OCI-LY1 (cell line): ENCODE measurements around the gene ATP8A2.

Source experiments
- H2AFZ ChIP-seq: fragments of 200-600 bp; sonication (generic), shearing (Covaris generic); 2 replicates; pipeline ENCODE4 v1.6.0; 2014; ENCODE audit warnings: antibody characterized with exemption, mild to moderate bottlenecking, low read length
- H3F3A ChIP-seq: fragments of 200-600 bp; sonication (generic), shearing (Covaris generic); 2 replicates; pipeline ENCODE4 v1.6.0; 2014; ENCODE audit warnings: mild to moderate bottlenecking, antibody characterized with exemption, low read length, moderate library complexity; ENCODE audit not compliant: insufficient read depth
- H3K27ac ChIP-seq: fragments of 200-600 bp; sonication (generic); 2 replicates; pipeline ENCODE4 v1.5.1; 2014; ENCODE audit warnings: low read length, mixed run types, mild to moderate bottlenecking, low read depth; ENCODE audit not compliant: poor library complexity, severe bottlenecking
- H3K27me3 ChIP-seq: fragments of 200-600 bp; sonication (generic); 2 replicates; pipeline ENCODE4 v1.6.0; 2014; ENCODE audit warnings: antibody characterized with exemption, mild to moderate bottlenecking, low read length, moderate library complexity; ENCODE audit not compliant: insufficient read depth
- H3K36me3 ChIP-seq: fragments of 200-600 bp; sonication (generic); 2 replicates; pipeline ENCODE4 v1.6.1; 2014; ENCODE audit warnings: mild to moderate bottlenecking, antibody characterized with exemption, low read length, moderate library complexity, mixed read lengths; ENCODE audit not compliant: insufficient read depth
- H3K4me1 ChIP-seq: fragments of 200-600 bp; sonication (generic); 2 replicates; pipeline ENCODE4 v1.5.1; 2014; ENCODE audit warnings: mild to moderate bottlenecking, low read length, moderate library complexity; ENCODE audit not compliant: insufficient read depth, severe bottlenecking
- H3K4me2 ChIP-seq: fragments of 200-600 bp; sonication (generic), shearing (Covaris generic); 2 replicates; pipeline ENCODE4 v1.6.1; 2014; ENCODE audit warnings: low read length
- H3K4me3 ChIP-seq: fragments of 200-600 bp; sonication (generic); 2 replicates; pipeline ENCODE4 v1.5.1; 2014; ENCODE audit warnings: low read length, low read depth, mild to moderate bottlenecking, mixed read lengths; ENCODE audit not compliant: poor library complexity, severe bottlenecking
- H3K79me2 ChIP-seq: fragments of 200-600 bp; shearing (Covaris generic); 2 replicates; pipeline ENCODE4 v1.6.1; 2016; ENCODE audit warnings: mixed run types, low read length, mixed read lengths; ENCODE audit not compliant: insufficient read depth
- H3K9ac ChIP-seq: fragments of 200-600 bp; sonication (generic), shearing (Covaris generic); 2 replicates; pipeline ENCODE4 v1.6.1; 2014; ENCODE audit warnings: mild to moderate bottlenecking, low read length, mixed read lengths
- H3K9me2 ChIP-seq: fragments of 200-600 bp; sonication (generic), shearing (Covaris generic); 2 replicates; pipeline ENCODE4 v1.6.1; 2014; ENCODE audit warnings: low read depth, mild to moderate bottlenecking, low read length, mixed read lengths
- H3K9me3 ChIP-seq: fragments of 200-600 bp; shearing (Covaris generic); 2 replicates; pipeline ENCODE4 v1.6.1; 2014; ENCODE audit warnings: low read length, mixed read lengths
- H4K20me1 ChIP-seq: fragments of 200-600 bp; sonication (generic), shearing (Covaris generic); 2 replicates; pipeline ENCODE4 v1.6.0; 2016; ENCODE audit warnings: mild to moderate bottlenecking, low read length; ENCODE audit not compliant: insufficient read depth
- CTCF ChIP-seq: fragments of 200-600 bp; sonication (generic), shearing (Covaris generic); IDR thresholded peaks from 2 replicates; pipeline ENCODE4 v1.5.1; 2017; ENCODE audit warnings: mild to moderate bottlenecking, antibody characterized with exemption, low read length, moderate library complexity, mixed read lengths
- EZH2 ChIP-seq: fragments of 200-600 bp; sonication (generic), shearing (Covaris generic); IDR thresholded peaks from 2 replicates; pipeline ENCODE4 v1.8.0; 2017; ENCODE audit warnings: borderline replicate concordance, mixed run types, mild to moderate bottlenecking, antibody characterized with exemption, low read length, moderate library complexity, mixed read lengths

ATP8A2 gene

DNA sequence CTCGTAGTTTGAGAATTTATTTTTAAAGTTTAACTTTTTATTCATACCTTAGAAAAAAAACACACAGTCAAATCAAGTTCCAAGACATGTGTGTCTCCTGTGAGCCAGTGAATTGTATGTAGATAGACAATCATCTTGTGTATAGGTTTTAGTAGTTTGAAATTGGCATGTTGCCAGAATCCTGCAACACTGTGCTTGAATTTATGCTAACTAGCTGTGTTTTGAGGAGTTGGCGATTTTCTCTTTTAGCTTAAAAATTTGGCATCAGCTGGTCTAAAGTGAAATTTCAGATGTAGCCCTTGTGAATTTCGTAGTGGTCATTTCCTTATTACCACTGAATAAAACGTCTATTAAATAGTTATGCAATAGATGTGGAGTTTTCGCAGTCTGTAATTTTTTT, 213.2 kb downstream of the ATP8A2 start:
- Histone ChIP-seq H3K27ac (no peak overlapping the region), H3K4me1 (no peaks in the 10 kb centered on the region), H2AFZ (no peak overlapping the region), H3F3A (no peaks in the 10 kb centered on the region), H3K9me3 (no peaks in the 10 kb centered on the region), H3K79me2 (no peaks in the 10 kb centered on the region), H3K4me2 (no peak overlapping the region), H3K9me2 (no peaks in the 10 kb centered on the region), H3K9ac (no peak overlapping the region), H4K20me1 (no peaks in the 10 kb centered on the region), H3K4me3 (no peak overlapping the region), H3K36me3 (no peaks in the 10 kb centered on the region), H3K27me3 (no peaks in the 10 kb centered on the region)
- no peak for TF ChIP-seq EZH2
- TF ChIP-seq CTCF = no peak

- Histone ChIP-seq H3K9me2 (no peaks in the 10 kb centered on the region), H3K9me3 (no peaks in the 10 kb centered on the region), H2AFZ (no peak overlapping the region), H3K9ac (no peak overlapping the region), H3K4me3 (no peak overlapping the region), H3K27ac (no peak overlapping the region), H3K4me1 (no peaks in the 10 kb centered on the region), H4K20me1 (no peaks in the 10 kb centered on the region), H3K27me3 (no peaks in the 10 kb centered on the region), H3K79me2 (no peaks in the 10 kb centered on the region), H3F3A (no peaks in the 10 kb centered on the region), H3K4me2 (no peak overlapping the region), H3K36me3 (no peaks in the 10 kb centered on the region)
- TF ChIP-seq CTCF (no peak), EZH2 (no peak)
Measured at GRCh38 chr13:25587326-25587980, 215.7 kb downstream of the ATP8A2 start.

- Histone ChIP-seq H3K9me3 (no peaks in the 10 kb centered on the region), H3K27ac (no peak overlapping the region), H3K79me2 (no peaks in the 10 kb centered on the region), H3K4me3 (no peak overlapping the region), H3K9me2 (no peaks in the 10 kb centered on the region), H3K4me1 (no peaks in the 10 kb centered on the region), H2AFZ (no peak overlapping the region), H3K4me2 (no peak overlapping the region), H3K9ac (no peak overlapping the region), H3F3A (no peaks in the 10 kb centered on the region), H3K36me3 (no peaks in the 10 kb centered on the region), H3K27me3 (no peaks in the 10 kb centered on the region), H4K20me1 (no peaks in the 10 kb centered on the region)
- TF ChIP-seq EZH2 (no peak), CTCF (no peak)
Measured at GRCh38 chr13:25588336-25589060, 216.7 kb downstream of the ATP8A2 start.
